Endothelial cell of umbilical vein (primary cell): ENCODE measurements around the gene SYK. TPM values are rescaled to one million over a fixed set of nuclear protein-coding genes. Genes with fewer than 3 reads are reported as not detected.
"Not testable (repeated sequence)": the region's sequence is repeated elsewhere in the genome, so short reads cannot be mapped to it uniquely, and the experiment has no call there.

Experiments
- BruUV-seq: library from RNA; stranded (reverse); fragments of 400-500 nt; replicated peaks from 2 replicates; lab custom pipeline; 2021; lab: Mats Ljungman, UMichigan
- CTCF ChIA-PET: fragments of 300-600, 350-600 bp; sonication (Branson Sonifier 250); formaldehyde crosslinking; loops from one replicate; lab custom pipeline; 2021; ENCODE audit warnings: antibody characterized with exemption, inconsistent platforms; lab: Charles Lee
- POLR2A ChIA-PET: fragments of 300-600, 350-600 bp; sonication (Branson Sonifier 250); formaldehyde crosslinking; loops from one replicate; lab custom pipeline; 2021; ENCODE audit warnings: antibody characterized with exemption, inconsistent platforms; lab: Charles Lee
- DNase-seq: peaks from one replicate; pipeline ENCODE4 v3.0.0-alpha.2; 2011; ENCODE audit warnings: low read depth, low spot score
- FAIRE-seq: peaks from 2 replicates; lab custom pipeline; 2011; peaks lifted over from hg19 to GRCh38; lab: Jason Lieb, UNC
- H2AFZ ChIP-seq: 2 replicates; pipeline ENCODE4 v1.6.0; 2012; ENCODE audit warnings: low read depth, low read length, control low read depth, inconsistent platforms
- H3K27ac ChIP-seq: 2 replicates; pipeline ENCODE4 v1.5.1; 2011; ENCODE audit warnings: low read depth, mild to moderate bottlenecking, control low read depth, low read length, moderate library complexity; ENCODE audit not compliant: insufficient read depth
- H3K27me3 ChIP-seq, 2 experiments: 2 replicates each; pipeline versions ENCODE4 v1.6.0 to v1.6.1; 2011; ENCODE audit warnings: low read length in 2 of 2, mixed read lengths in 1 of 2; ENCODE audit not compliant: control insufficient read depth in 2 of 2, insufficient read depth in 2 of 2
- H3K36me3 ChIP-seq, 2 experiments: 2 replicates in 1 of 2; 3 replicates in 1 of 2; pipeline ENCODE4 v1.5.1; 2011; ENCODE audit warnings: low read length in 2 of 2, mild to moderate bottlenecking in 1 of 2, moderate library complexity in 1 of 2; ENCODE audit not compliant: control insufficient read depth in 2 of 2, insufficient read depth in 2 of 2; ENCODE audit errors: extremely low read depth in 1 of 2
- H3K4me1 ChIP-seq: 3 replicates; pipeline ENCODE4 v1.5.1; 2011; ENCODE audit warnings: mild to moderate bottlenecking, low read length; ENCODE audit not compliant: control insufficient read depth, insufficient read depth; ENCODE audit errors: extremely low read depth
- H3K4me2 ChIP-seq: 2 replicates; pipeline ENCODE4 v1.6.1; 2011; ENCODE audit warnings: low read length, control low read depth, mixed read lengths; ENCODE audit not compliant: insufficient read depth
- H3K4me3 ChIP-seq, 3 experiments: fragments of 200-600 bp in 1 of 3; sonication (generic), shearing (Covaris generic) in 1 of 3; replicated peaks in 1 of 3; 2 replicates each; pipeline ENCODE4 v1.5.1; 2011 to 2016; ENCODE audit warnings: control low read depth in 3 of 3, low read length in 3 of 3, mild to moderate bottlenecking in 2 of 3, inconsistent platforms in 1 of 3, low read depth in 1 of 3, moderate library complexity in 1 of 3; ENCODE audit not compliant: insufficient read depth in 1 of 3
- H3K79me2 ChIP-seq: 2 replicates; pipeline ENCODE4 v1.6.0; 2012; ENCODE audit warnings: low read length, inconsistent platforms; ENCODE audit not compliant: control insufficient read depth, insufficient read depth
- H3K9ac ChIP-seq: replicated peaks from 2 replicates; pipeline ENCODE3; 2011; ENCODE audit warnings: low read length, control low read depth; ENCODE audit not compliant: insufficient read depth; ENCODE audit errors: extremely low read depth
- H3K9me1 ChIP-seq: replicated peaks from 3 replicates; pipeline ENCODE4 v1.6.0; 2011; ENCODE audit warnings: mild to moderate bottlenecking, low read length; ENCODE audit not compliant: control insufficient read depth, insufficient read depth; ENCODE audit errors: extremely low read depth
- H3K9me3 ChIP-seq: replicated peaks from 2 replicates; pipeline ENCODE4 v1.5.1; 2012; ENCODE audit warnings: low read length, inconsistent platforms; ENCODE audit not compliant: control insufficient read depth, insufficient read depth
- H4K20me1 ChIP-seq: replicated peaks from 2 replicates; pipeline ENCODE3; 2011; ENCODE audit warnings: mild to moderate bottlenecking, low read length; ENCODE audit not compliant: control insufficient read depth, insufficient read depth; ENCODE audit errors: extremely low read depth
- CTCF ChIP-seq, 2 donors: IDR thresholded peaks; 1 replicate in 1 of 2; 2 replicates in 1 of 2; pipeline ENCODE4 v1.5.1; 2011; ENCODE audit warnings: low read length in 2 of 2, mild to moderate bottlenecking in 2 of 2, moderate library complexity in 2 of 2, control low read depth in 1 of 2, inconsistent platforms in 1 of 2, low read depth in 1 of 2; ENCODE audit not compliant: insufficient read depth in 1 of 2; ENCODE audit errors: extremely low read depth in 1 of 2
- EZH2 ChIP-seq: IDR thresholded peaks from 2 replicates; pipeline ENCODE4 v1.6.1; 2012; ENCODE audit warnings: borderline replicate concordance, low read depth, mild to moderate bottlenecking, moderate library complexity, low read length, inconsistent platforms; ENCODE audit not compliant: severe bottlenecking
- FOS ChIP-seq: IDR thresholded peaks from 2 replicates; pipeline ENCODE4 v1.6.1; 2011; ENCODE audit warnings: mild to moderate bottlenecking, low read length, moderate library complexity, borderline replicate concordance; ENCODE audit not compliant: insufficient read depth
- GATA2 ChIP-seq: IDR thresholded peaks from 2 replicates; pipeline ENCODE4 v1.7.0; 2011; ENCODE audit warnings: low read depth, mild to moderate bottlenecking, moderate library complexity, mixed read lengths, low read length; ENCODE audit not compliant: insufficient read length, insufficient read depth
- JUN ChIP-seq: IDR thresholded peaks from 2 replicates; pipeline ENCODE4 v1.6.1; 2011; ENCODE audit warnings: borderline replicate concordance, low read depth; ENCODE audit not compliant: insufficient read length, insufficient read depth
- MAX ChIP-seq: IDR thresholded peaks from 2 replicates; pipeline ENCODE4 v1.6.1; 2011; ENCODE audit not compliant: insufficient read depth, insufficient read length
- MYC ChIP-seq: IDR thresholded peaks from one replicate; pipeline ENCODE4 v1.6.1; 2011; ENCODE audit warnings: mild to moderate bottlenecking, low read depth, low read length
- POLR2A ChIP-seq: IDR thresholded peaks from 2 replicates; pipeline ENCODE4 v1.6.1; 2012; ENCODE audit warnings: low read depth, mild to moderate bottlenecking, control low read depth, low read length
- POLR2AphosphoS5 ChIP-seq: IDR thresholded peaks from 2 replicates; pipeline ENCODE4 v1.6.1; 2012; ENCODE audit warnings: low read depth, mild to moderate bottlenecking, control low read depth, low read length, moderate library complexity; ENCODE audit not compliant: insufficient read depth
- dilution Hi-C: fragments of 300-500 bp; cut with MboI; formaldehyde crosslinking; loops from one replicate; pipeline ENCODE4 v1.15.0; 2019; ENCODE audit warnings: low sequenced_read_pairs; ENCODE audit not compliant: extremely low pct_ligation_motif_present
- intact Hi-C: fragments of 100-400 bp; cut with micrococcal nuclease; formaldehyde crosslinking; loops from one replicate; pipeline ENCODE4 v1.10.0; 2022
- polyA plus RNA-seq, 4 experiments: library from polyadenylated mRNA; depleted of rRNA in 3 of 4; stranded (reverse) in 3 of 4; unstranded in 1 of 4; fragments of >200 nt; gene quantifications; 2 replicates each; pipeline versions ENCODE4 v1.2.1 to v1.2.3, GENCODE V29; 2011 to 2012; ENCODE audit warnings: missing spikeins in 1 of 4
- total RNA-seq: library from RNA; stranded (reverse); gene quantifications from 2 replicates; pipeline ENCODE4 v1.2.3, GENCODE V29; 2021

Gene SYK
- total and polyA plus RNA-seq, 2 donors (not counting 3 experiments of a cell fraction or from before 2014, with no cell fraction given): not detected

GRCh38 chr9:90789408-90789807 lies 12.2 kb upstream of the SYK start:
- Histone ChIP-seq H3K4me2 (no peak overlapping the region), H3K4me1 (no peaks in the 10 kb centered on the region), H3K9ac (no peak overlapping the region), H4K20me1 (no peaks in the 10 kb centered on the region), H3K9me3 (no peaks in the 10 kb centered on the region), H3K79me2 (no peaks in the 10 kb centered on the region), H3K4me3 (no peak overlapping the region), H3K27me3 (no peaks in the 10 kb centered on the region), H3K27ac (no peak overlapping the region), H2AFZ (no peak overlapping the region), H3K9me1 (no peaks in the 10 kb centered on the region), H3K36me3 (no peaks in the 10 kb centered on the region)
- no peak for TF ChIP-seq POLR2AphosphoS5
- no peak for TF ChIP-seq FOS
- no peak for TF ChIP-seq MAX
- ChIA-PET CTCF (no interaction called here), POLR2A (no interaction called here)
- intact Hi-C loops: no loop called here
- no TSS peak for BruUV-seq
- no peak for FAIRE-seq
- dilution Hi-C loops: no loop called here
- no peak for DNase-seq

- ChIA-PET POLR2A (no interaction called here), CTCF (no interaction called here)
- TF ChIP-seq FOS (no peak), EZH2 (no peak), MAX (no peak), GATA2 (no peak), POLR2AphosphoS5 (no peak), POLR2A (no peak), JUN (no peak), CTCF (IDR thresholded peaks at IDR 0.05; ENCODE audit: extremely low read depth in 1 of 2, insufficient read depth in 1 of 2, low read depth in 1 of 2, low read length in 2 of 2) (no peak), MYC (no peak)
- Histone ChIP-seq H3K36me3 (no peaks in the 10 kb centered on the region), H3K9ac (no peak overlapping the region), H3K4me3 (no peak overlapping the region), H3K4me1 (no peaks in the 10 kb centered on the region), H3K27ac (no peak overlapping the region), H3K79me2 (no peaks in the 10 kb centered on the region), H3K9me1 (no peaks in the 10 kb centered on the region), H3K27me3 (no peaks in the 10 kb centered on the region), H2AFZ (no peak overlapping the region), H3K4me2 (no peak overlapping the region), H3K9me3 (no peaks in the 10 kb centered on the region), H4K20me1 (no peaks in the 10 kb centered on the region)
- FAIRE-seq (no peak), DNase-seq (no peak)
- intact Hi-C loops: no loop called here
- no TSS peak for BruUV-seq
- dilution Hi-C loops: no loop called here
Observed at GRCh38 chr9:90789862-90790261, 11.8 kb upstream of the SYK start.

GRCh38 chr9:90793024-90793423 lies 8.6 kb upstream of the SYK start:
- H3K79me2 ChIP-seq, BruUV-seq, CTCF ChIA-PET, H3K9ac ChIP-seq, H2AFZ ChIP-seq, H3K9me1 ChIP-seq, H3K4me3 ChIP-seq, H3K36me3 ChIP-seq, H4K20me1 ChIP-seq, intact Hi-C loops, dilution Hi-C loops, H3K27me3 ChIP-seq, FAIRE-seq, H3K4me2 ChIP-seq, H3K9me3 ChIP-seq, POLR2A ChIA-PET, DNase-seq, H3K4me1 ChIP-seq, H3K27ac ChIP-seq: not testable (repeated sequence)
